Vagina (tissue), 1 donor: ENCODE results near the gene PRKAA1. TPM values are rescaled to one million over a fixed set of nuclear protein-coding genes. Genes with fewer than 3 reads are reported as not detected.

ENCODE experiments used
- small RNA-seq: library from RNA; depleted of rRNA; stranded (forward); fragments of <200 nt; gene quantifications from one replicate; pipeline ENCODE3, GENCODE V24; 2016
- total RNA-seq: library from RNA; depleted of rRNA; stranded (reverse); fragments of >200 nt; gene quantifications from one replicate; pipeline ENCODE4 v1.2.3, GENCODE V29; 2016

PRKAA1 gene
- total RNA-seq, 1 donor from 2014 or later, result 69.0 TPM

Small RNA genes within 50 kb of the gene (small RNA-seq; reads per million reads assigned to genes)
- gene RF00191 (not detected), gene SNORD72 (23.8 reads per million, percentile 95 among the genes with 10 or more reads in this experiment)

Other genes starting within 250 kb of the PRKAA1 start
- gene PTGER4, start 118.5 kb downstream of the PRKAA1 start, total RNA-seq, result 19.4 TPM
- gene TTC33, start 42.4 kb downstream of the PRKAA1 start, total RNA-seq, result 12.8 TPM
- 489 TPM for gene RPL37, start 36.8 kb upstream of the PRKAA1 start, total RNA-seq
- gene CARD6, start 43.0 kb upstream of the PRKAA1 start, total RNA-seq, result 12.3 TPM
- 385 TPM for gene C7, start 111.1 kb upstream of the PRKAA1 start, total RNA-seq